WTC11 (cell line): ENCODE data around the gene OR51F1.

Source experiments
- ESRRA ChIP-seq: sonication (generic); formaldehyde crosslinking; IDR thresholded peaks from 2 replicates; pipeline ENCODE4 v1.8.1; 2022; ENCODE audit warnings: mild to moderate bottlenecking, missing genetic modification reagents, borderline replicate concordance
- TEAD1 ChIP-seq: sonication (generic); formaldehyde crosslinking; IDR thresholded peaks from 2 replicates; pipeline ENCODE4 v1.8.0; 2022; ENCODE audit warnings: mild to moderate bottlenecking, missing genetic modification reagents
- TF ChIP-seq, protein P1 (sequence below): fragments of 200-600 bp; IDR thresholded peaks from 2 replicates; pipeline ENCODE4 v1.8.0; 2022; ENCODE audit warnings: antibody characterized with exemption
- TF ChIP-seq, protein P2 (sequence below): fragments of 250-450 bp; sonication (Bioruptor Pico); IDR thresholded peaks from 2 replicates; pipeline ENCODE4 v1.9.0; 2021; ENCODE audit warnings: mild to moderate bottlenecking, borderline replicate concordance

GRCh38 chr11:4763096-4763495 is 6.6 kb downstream of the OR51F1 start:
- TF ChIP-seq, protein P1, sequence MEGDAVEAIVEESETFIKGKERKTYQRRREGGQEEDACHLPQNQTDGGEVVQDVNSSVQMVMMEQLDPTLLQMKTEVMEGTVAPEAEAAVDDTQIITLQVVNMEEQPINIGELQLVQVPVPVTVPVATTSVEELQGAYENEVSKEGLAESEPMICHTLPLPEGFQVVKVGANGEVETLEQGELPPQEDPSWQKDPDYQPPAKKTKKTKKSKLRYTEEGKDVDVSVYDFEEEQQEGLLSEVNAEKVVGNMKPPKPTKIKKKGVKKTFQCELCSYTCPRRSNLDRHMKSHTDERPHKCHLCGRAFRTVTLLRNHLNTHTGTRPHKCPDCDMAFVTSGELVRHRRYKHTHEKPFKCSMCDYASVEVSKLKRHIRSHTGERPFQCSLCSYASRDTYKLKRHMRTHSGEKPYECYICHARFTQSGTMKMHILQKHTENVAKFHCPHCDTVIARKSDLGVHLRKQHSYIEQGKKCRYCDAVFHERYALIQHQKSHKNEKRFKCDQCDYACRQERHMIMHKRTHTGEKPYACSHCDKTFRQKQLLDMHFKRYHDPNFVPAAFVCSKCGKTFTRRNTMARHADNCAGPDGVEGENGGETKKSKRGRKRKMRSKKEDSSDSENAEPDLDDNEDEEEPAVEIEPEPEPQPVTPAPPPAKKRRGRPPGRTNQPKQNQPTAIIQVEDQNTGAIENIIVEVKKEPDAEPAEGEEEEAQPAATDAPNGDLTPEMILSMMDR: no peak
- no peak for TF ChIP-seq TEAD1 (CRISPR knock-in tag)
- no peak for TF ChIP-seq ESRRA (CRISPR knock-in tag)
- TF ChIP-seq, protein P2, sequence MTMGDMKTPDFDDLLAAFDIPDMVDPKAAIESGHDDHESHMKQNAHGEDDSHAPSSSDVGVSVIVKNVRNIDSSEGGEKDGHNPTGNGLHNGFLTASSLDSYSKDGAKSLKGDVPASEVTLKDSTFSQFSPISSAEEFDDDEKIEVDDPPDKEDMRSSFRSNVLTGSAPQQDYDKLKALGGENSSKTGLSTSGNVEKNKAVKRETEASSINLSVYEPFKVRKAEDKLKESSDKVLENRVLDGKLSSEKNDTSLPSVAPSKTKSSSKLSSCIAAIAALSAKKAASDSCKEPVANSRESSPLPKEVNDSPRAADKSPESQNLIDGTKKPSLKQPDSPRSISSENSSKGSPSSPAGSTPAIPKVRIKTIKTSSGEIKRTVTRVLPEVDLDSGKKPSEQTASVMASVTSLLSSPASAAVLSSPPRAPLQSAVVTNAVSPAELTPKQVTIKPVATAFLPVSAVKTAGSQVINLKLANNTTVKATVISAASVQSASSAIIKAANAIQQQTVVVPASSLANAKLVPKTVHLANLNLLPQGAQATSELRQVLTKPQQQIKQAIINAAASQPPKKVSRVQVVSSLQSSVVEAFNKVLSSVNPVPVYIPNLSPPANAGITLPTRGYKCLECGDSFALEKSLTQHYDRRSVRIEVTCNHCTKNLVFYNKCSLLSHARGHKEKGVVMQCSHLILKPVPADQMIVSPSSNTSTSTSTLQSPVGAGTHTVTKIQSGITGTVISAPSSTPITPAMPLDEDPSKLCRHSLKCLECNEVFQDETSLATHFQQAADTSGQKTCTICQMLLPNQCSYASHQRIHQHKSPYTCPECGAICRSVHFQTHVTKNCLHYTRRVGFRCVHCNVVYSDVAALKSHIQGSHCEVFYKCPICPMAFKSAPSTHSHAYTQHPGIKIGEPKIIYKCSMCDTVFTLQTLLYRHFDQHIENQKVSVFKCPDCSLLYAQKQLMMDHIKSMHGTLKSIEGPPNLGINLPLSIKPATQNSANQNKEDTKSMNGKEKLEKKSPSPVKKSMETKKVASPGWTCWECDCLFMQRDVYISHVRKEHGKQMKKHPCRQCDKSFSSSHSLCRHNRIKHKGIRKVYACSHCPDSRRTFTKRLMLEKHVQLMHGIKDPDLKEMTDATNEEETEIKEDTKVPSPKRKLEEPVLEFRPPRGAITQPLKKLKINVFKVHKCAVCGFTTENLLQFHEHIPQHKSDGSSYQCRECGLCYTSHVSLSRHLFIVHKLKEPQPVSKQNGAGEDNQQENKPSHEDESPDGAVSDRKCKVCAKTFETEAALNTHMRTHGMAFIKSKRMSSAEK (CRISPR knock-in tag): no peak
